Measurements from ENCODE around the gene PDGFD.

PDGFD gene

DNA sequence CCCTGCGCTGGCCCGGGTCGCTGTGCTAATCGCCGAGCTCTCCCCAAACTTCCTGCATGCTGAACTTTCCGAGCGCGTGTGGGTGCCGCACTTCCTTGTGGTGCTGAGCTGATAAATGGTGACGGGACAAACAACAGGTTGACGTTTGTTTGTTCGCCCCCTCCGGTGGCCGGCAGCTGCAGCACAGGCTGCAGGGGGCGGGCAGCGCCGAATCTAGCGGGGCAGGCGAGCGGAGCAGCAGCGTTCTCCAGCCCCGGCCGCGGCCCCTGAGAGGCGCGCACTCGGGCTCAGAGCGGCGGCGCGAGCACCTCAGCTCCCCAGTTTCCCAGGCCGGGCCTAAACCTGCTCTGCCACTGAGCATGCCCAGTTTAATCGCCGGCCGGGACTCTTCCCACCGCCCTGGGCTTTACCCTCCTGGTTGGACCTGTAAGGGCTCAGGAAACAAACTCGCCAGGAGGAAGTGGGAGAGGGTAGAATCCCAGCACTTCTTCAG, at the start of gene PDGFD:
Gene PDGFD (minus strand): TSS at position 120 of the 493 bp plus-strand sequence.
- FAIRE-seq (peak; percentile 85), DNase-seq (ENCODE audit: low spot score) (peak; percentile 80)

DNA sequence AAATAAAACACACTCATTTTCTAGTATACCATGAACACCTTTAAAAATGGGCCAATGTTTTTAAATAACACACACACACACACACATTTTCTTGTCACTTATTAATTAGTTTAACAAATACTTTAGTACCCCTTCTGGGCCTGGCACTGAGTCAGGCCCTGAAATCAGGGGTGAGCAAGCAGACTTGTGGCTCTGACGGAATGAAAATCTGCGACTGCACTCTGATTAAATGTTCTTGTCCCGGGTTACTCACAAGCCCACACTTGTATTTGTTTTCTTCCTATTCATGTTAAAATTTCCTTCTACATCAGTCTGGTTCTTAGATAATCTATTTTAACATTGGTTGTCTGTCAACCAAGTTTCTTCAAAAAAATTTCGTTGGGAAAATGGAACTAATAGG, 43.0 kb upstream of the PDGFD start:
- DNase-seq (ENCODE audit: low spot score) (no peak), FAIRE-seq (no peak)

- FAIRE-seq (no peak), DNase-seq (ENCODE audit: low spot score) (no peak)
These were observed 41.9 kb upstream of the PDGFD start for GRCh38 chr11:104205838-104206237.

DNA sequence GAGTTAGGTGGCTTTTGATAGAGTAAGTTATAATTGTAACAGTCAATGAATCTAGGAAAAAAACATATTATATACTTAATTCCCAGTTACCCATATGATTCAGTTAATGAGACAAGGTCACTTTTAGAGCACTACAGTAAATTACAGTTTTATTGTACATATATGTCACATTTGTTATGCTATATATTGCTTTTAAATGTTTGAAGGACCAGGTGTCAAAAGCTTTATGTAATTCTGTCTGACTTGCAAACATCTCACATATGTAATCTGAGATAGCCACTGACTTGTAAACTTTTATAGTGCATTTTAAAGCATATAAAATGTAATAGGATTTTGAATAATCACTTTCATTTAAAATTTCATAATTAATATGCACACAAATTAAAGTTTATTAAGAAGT, 36.7 kb upstream of the PDGFD start:
- FAIRE-seq, result no peak
- DNase-seq (ENCODE audit: low spot score), result no peak

GRCh38 chr11:104199053-104199452, 35.1 kb upstream of the PDGFD start:
- DNase-seq (ENCODE audit: low spot score) (no peak), FAIRE-seq (no peak)

DNA sequence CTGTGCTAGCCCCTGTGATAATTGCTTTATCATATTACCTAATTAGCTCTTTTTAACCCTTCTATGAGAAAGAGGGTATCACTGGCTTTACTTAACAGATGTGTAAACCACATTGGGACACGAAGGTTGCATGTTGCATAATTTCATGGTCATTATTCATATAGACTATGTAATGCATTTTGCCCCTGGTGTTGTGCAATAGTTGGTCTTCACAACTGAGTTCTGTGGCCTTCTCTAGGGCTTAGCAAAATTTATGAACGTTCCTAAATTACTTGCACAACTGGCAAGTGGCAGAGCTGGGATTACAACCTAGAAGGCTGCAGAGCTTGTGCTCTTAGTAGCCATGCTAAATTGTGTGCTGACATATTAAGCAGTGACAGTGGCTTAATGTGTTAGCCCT, 34.6 kb upstream of the PDGFD start:
- no peak for DNase-seq (ENCODE audit: low spot score)
- no peak for FAIRE-seq

DNA sequence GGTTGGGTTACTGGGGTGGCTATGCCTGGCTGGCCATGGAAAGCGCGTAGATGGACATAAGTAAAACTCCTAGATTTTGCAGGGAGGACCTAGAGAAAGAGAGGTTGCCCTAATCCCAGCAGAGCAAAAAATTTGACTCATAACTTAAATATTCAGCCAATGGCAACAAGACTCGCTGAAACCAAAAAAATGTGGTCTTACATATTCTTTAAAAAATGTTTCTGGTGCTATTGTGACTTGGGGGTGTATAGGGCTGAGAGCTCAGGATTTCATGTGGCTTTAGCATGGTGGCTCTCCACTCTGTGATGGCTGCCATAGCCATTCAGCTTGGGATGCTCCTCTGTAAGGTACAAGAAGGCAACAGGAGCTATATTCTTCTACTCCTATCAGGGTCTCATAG, 27.2 kb upstream of the PDGFD start:
- FAIRE-seq (no peak), DNase-seq (ENCODE audit: low spot score) (peak; percentile 9)

DNA sequence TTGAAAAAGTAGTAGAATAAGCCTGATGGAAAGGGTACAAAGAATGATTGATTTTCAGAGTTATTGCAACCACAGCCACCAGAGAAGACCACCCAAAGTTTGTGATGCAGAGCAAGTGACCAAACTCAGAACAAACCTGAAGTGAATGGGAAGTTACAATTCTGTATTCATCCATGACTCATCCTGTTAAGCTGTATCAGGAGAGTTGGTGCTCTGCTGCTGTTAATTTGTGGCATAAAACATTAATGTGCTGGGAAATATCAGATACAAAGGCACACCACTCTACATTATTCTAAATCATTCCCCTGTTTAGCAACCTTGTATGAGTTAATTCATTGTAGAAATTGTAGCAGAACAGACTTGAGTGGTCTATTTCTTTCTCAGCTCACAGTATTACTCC, 19.6 kb upstream of the PDGFD start:
- FAIRE-seq, result no peak
- no peak for DNase-seq (ENCODE audit: low spot score)

GRCh38 chr11:104175769-104176168, 11.8 kb upstream of the PDGFD start:
- DNase-seq (ENCODE audit: low spot score) (no peak), FAIRE-seq (no peak)

GRCh38 chr11:104169091-104169490, 5.1 kb upstream of the PDGFD start:
- DNase-seq (ENCODE audit: low spot score), result no peak
- no peak for FAIRE-seq

DNA sequence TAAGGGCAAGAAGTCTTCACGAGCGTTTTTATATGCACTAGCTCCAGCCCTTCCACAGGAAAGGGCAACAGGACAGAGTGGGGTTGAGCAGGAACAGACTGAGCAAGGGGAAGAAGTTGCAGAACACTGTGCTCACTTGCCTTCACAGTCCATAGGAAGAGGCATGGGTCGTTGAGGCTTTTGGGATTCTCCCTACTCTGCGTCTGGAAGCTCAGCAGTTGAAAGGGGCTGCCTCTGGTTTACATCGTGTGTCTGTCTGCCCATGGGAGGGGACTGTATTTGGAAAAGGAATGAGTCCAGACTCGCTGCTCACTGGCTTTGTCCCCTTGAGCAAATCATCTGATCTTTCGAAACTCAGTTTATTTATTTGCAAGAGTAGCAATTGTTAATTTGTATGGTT, 1.1 kb upstream of the PDGFD start:
- DNase-seq (ENCODE audit: low spot score) (no peak), FAIRE-seq (no peak)

GRCh38 chr11:104163100-104164027, 583 bp downstream of the PDGFD start:
- peak; percentile 23 for DNase-seq (ENCODE audit: low spot score)
- FAIRE-seq, result no peak

DNA sequence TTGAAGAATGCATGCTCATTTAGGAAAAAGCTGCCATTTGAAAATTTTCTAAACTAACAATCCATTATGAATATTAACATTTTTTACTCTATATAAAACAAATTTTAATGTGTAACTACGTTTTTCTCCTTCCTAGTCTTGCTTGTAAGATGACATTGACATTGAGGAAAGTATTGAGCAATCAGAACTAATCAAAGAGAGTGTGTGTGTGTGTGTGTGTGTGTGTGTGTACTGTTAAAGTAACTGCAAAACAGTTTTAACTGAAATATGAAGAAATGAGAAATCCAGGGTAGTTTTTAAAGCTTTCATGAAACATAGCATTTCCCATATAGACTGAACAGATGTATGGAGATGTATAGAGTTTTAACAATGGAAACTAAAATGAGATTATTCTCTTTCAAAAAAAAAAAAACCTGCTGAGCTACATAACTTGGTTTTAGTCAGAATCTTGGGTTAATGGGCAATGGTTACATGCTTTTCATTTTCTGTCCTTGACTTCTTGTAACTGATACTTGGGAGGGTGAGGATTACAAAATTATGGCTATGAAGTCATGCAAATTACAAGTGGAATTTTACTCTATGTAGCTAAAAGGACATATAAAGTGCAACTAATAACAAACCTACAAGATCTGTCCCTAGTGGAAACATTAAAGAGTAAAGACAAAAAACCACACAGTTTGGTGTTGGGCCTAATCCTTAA, 2.0 kb downstream of the PDGFD start:
- DNase-seq (ENCODE audit: low spot score) (no peak), FAIRE-seq (no peak)

DNA sequence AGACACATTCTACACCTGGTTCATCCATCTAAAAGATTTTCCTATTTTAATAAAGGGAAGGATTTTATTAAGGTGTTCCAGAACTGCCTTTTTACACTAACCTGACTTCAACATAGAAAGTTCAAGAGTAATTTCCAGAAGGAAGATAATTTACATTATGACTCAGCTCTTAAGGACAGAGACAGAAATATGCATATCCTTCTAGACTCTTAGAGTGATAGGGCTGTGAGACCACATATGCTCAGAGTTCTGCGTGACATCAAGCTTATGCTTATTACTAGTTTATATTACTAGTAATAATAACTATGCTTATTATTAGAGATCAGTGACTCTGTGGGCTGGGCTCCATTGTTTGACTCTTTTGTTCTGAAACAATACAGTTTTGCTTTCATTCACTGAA, 4.6 kb downstream of the PDGFD start:
- FAIRE-seq (no peak), DNase-seq (ENCODE audit: low spot score) (no peak)

GRCh38 chr11:104155375-104155774, 8.6 kb downstream of the PDGFD start:
- no peak for FAIRE-seq
- DNase-seq (ENCODE audit: low spot score), result no peak

DNA sequence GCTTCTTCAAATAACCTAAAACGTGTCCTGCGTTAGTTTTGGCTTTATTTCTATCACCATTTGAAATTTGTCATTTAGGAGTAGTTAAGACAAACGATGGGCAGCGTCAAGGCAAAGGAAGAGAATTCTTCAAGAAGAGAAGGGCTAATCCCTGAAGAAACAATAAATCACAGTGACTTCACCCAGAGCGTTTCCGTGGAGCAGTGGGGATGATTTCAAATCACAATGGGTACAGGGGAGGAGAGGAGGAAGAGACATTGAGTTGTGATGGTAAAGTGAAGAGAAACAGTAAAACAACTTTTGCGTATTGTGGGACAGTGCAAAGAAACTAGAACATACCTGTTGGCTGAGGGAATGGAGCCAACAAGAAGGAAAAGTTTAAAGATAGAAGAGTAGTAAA, 9.7 kb downstream of the PDGFD start:
- DNase-seq (ENCODE audit: low spot score) (no peak), FAIRE-seq (no peak)

DNA sequence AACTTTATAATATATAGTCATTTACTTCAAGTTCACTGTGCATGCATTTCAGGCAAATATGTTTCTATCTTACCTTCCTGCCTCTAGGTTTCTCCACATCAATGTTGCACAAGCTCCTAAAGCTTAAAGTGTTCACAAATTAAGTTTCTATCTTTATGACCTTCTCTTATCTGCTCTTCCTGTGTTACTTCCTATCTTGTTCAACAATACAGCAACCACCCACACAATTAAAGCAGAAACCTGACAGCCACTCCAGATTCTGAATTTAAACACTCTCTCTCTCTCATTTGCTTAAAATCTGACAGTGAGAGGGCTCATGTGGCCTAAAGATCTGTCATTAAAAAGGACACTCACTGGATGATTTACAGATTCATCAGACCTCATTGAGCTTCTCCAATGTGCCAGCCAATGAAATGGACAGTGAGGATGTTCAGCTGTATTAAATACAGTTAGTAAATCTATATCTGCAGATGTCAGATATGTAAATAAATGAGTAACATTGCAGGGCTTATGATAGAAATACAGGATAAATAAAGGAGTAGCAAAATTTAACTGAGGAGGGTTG, 10.9 kb downstream of the PDGFD start:
- no peak for FAIRE-seq
- no peak for DNase-seq (ENCODE audit: low spot score)

DNA sequence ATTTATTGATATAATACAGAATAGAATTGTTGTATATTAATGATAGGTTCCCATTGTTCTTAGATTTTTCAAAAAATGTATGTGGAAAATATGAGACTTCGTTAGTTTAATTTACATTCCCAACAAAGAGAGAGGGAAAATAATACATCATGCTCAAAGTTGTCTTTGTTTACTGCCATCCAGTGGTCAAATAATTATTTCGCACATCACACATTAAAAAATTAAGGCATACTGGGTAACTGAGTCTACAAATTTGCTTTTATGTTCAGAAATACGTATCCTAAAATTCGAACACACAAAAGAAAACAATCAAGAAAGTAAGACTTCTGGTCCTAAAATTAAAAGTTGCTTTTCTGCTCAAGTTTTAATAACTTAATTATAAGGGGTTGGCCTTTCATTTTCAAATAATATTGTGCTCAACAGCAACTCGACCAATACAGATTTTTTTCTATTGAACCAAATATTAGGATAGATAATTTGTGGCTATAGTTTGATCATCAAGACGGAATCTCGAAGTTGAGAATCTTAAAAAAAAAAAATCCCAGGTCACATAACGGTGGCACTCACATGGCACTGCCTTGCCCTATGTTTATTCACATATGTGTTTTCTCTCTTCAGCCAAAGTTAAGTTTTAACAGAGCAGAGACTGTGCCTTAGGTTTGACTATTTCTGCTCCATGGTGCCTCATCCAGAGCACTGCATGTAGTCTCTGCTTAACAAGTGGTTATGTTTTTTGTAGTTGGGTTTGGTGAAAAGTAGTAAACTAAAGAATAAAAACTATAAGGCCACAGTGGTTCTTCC, 12.3 kb downstream of the PDGFD start:
- FAIRE-seq (no peak), DNase-seq (ENCODE audit: low spot score) (no peak)

DNA sequence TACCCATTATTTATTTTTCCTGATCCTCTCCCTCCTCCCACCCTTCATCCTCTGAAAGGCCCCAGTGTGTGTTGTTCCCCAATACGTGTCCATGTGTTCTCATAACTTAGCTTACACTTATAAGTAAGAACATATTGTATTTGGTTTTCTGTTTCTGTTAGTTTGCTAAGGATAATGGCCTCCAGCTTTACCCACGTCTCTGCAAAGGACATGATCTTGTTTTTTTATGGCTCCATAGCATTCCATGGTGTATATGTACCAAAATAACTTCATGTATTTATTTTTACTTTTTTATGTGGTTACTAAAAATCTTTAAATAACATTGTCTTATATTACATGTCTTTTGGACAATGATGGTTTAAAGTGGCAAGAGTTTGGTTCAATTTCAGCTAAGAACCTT, 15.2 kb downstream of the PDGFD start:
- FAIRE-seq (no peak), DNase-seq (ENCODE audit: low spot score) (no peak)

DNA sequence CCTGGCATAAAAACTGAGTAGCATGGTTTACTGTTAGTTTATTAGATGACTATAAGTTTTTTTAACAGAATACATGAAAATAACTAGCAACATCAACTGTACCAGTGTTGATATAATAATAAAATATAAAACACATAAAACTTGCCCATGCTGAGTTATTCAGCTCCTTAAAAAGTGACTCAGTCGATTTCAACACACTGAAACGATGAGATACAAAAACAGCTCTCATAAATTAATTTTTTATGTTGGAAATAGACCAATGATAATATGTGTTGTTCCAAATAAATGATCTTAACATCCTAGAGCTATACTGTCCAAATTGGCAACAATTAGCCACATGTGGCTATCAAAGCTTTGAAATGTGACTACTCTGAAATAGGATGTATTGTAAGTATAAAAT, 15.9 kb downstream of the PDGFD start:
- no peak for DNase-seq (ENCODE audit: low spot score)
- FAIRE-seq, result no peak

DNA sequence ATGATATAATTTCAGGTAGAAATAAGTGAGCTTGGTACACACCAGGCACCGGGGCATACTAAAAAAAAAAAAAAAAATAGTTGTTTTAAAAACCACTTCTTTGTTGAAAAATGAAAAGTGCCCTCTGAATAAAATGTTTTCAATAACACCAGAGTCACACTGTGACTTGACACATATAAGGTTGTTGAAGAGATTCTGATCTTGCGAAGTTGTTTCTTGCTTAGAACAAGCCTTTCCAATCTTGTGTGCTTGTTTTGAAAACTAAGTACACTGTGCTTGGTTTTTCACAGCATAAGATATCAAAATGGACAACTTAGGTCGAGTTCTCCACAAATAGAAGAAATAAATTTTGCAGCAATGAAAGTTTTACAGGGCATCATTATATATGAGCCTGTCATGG, 17.0 kb downstream of the PDGFD start:
- FAIRE-seq (no peak), DNase-seq (ENCODE audit: low spot score) (no peak)

Data from urothelium cell line (cell line).